ENCODE measurements around the gene MYLK.
A peak's percentile ranks its signal among the peaks of the same experiment; 100 is the strongest.

The MYLK gene

DNA sequence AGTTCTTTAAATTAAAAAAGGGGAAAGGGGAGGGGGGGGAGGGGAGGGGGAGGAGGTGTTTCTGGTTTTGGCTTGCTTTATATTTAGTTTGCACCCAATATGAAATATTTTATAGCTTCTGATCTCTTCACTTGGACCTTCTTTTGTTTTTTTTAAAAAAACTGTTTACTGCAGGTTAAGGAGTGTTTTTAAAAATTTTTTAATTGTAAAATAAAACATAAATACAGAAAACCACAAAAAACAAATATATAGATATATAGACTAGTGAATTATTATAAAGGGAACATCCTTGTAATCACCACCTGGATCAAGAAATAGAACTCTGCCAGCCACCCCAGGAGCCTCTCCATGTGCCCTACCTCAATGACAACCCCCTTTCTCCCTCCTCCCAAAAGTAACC lies 861 bp upstream of the MYLK start:
- DNase-seq (ENCODE audit: low read depth in 2 of 2) = no peak
- H3K4me3 ChIP-seq (replicated peaks in 1 of 2; ENCODE audit: low read depth in 2 of 2, low read length in 2 of 2) = no peak overlapping the region
- TF ChIP-seq, protein P1, sequence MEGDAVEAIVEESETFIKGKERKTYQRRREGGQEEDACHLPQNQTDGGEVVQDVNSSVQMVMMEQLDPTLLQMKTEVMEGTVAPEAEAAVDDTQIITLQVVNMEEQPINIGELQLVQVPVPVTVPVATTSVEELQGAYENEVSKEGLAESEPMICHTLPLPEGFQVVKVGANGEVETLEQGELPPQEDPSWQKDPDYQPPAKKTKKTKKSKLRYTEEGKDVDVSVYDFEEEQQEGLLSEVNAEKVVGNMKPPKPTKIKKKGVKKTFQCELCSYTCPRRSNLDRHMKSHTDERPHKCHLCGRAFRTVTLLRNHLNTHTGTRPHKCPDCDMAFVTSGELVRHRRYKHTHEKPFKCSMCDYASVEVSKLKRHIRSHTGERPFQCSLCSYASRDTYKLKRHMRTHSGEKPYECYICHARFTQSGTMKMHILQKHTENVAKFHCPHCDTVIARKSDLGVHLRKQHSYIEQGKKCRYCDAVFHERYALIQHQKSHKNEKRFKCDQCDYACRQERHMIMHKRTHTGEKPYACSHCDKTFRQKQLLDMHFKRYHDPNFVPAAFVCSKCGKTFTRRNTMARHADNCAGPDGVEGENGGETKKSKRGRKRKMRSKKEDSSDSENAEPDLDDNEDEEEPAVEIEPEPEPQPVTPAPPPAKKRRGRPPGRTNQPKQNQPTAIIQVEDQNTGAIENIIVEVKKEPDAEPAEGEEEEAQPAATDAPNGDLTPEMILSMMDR (IDR thresholded peaks at IDR 0.05; ENCODE audit: low read depth, low read length) = no peak

DNA sequence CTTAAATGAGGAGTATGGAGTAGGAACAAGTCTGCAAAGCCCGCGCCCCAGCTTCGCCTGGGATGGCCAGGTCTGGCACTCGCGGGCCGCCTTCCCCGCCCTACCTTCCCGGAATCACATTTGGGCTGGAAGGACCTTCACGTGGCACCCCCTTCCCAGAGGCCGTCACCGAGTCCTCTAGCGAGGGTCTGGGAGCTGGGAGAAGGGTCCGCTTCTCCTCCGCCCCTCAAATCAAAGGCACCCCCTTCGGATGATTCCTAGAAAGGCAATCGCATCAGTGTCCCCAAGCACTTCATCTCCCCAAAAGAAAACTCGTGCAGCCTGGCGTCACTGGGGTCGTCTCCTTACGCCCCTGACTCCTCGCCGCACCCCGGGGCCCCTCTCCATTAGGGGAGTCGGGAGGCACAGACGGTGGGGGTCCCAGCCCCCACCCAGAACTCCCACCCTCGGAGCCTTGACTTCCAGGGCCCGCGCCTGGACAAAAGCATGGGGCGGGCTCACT lies 380 bp downstream of the MYLK start:
- DNase-seq (ENCODE audit: low read depth in 2 of 2) = peak in 1 of 2 donors; percentile 13
- H3K4me3 ChIP-seq (replicated peaks in 1 of 2; ENCODE audit: low read depth in 2 of 2, low read length in 2 of 2) = peak overlapping the region; percentile 49 to 52
- TF ChIP-seq, protein P1 (IDR thresholded peaks at IDR 0.05; ENCODE audit: low read depth, low read length) = no peak

DNA sequence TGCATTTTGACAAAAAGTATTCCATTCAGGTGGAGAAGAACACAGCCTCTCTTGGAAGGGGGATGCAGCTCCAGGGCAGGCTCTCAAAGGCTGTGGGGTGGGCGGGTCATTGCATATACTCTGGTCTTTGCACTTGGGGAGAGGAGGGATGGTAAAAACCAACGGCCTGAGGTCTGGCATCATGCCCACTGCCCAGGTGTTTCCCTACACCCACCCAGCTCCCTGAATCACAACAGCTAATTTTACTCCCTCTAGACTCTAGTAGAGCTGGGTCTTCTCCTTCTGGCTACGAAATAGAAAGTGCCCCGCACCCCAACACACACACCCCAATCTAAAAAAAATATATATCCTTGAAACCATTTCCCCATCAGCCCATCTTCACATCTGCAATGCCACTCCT lies 1.0 kb downstream of the MYLK start:
- DNase-seq (ENCODE audit: low read depth in 2 of 2) = no peak
- TF ChIP-seq, protein P1 (IDR thresholded peaks at IDR 0.05; ENCODE audit: low read depth, low read length) = no peak
- H3K4me3 ChIP-seq (replicated peaks in 1 of 2; ENCODE audit: low read depth in 2 of 2, low read length in 2 of 2) = peak overlapping the region in 1 of 2 donors; percentile 52

DNA sequence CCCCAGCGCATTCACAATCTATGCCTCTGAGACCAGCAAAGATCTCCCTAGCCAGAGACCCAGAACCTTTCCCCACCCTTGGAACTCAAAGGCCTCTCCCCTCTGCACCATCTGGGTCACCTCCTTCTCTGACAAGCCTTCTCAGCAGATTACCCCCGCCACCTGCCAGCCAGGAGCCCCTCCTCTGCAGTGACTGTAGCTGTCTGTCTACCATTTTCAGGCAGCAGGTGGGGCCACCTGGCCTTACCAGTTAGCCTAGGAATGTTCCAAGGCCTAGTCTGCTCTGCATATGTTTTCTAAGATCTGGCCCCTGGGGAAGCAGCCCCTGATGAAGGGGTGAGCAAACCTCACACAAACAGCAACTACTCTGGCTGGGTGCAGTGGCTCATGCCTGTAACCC lies 2.4 kb downstream of the MYLK start:
- no peak overlapping the region for H3K4me3 ChIP-seq (replicated peaks in 1 of 2; ENCODE audit: low read depth in 2 of 2, low read length in 2 of 2)
- no peak for DNase-seq (ENCODE audit: low read depth in 2 of 2)
- TF ChIP-seq, protein P1 (IDR thresholded peaks at IDR 0.05; ENCODE audit: low read depth, low read length) = no peak

DNA sequence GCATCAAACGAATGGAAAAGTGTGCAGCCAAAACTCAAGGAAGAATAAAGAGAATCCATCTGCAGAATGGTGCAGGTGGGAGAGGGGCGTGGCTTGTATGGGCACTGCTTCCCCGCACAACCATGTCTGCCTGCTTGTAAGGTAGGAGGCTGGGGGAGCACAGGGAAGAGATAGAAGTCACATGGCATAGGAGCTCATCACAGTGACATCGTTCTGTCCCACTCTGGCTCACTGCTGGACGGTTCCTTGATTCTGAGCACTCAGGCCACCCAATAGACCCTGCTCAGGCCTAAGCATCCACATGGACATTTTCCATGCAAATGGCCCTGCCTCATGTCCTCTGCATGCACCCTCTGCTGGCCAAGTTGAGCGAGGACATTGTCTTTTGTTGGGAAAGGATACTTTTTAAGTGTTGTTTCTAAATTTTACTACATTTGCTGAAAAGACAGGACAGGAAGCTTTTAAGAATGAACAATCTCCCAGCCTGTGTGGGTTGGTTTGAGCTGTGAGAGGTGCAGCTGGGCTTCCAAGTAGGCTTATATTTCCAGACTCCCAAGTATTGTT lies 3.1 kb downstream of the MYLK start:
- DNase-seq (ENCODE audit: low read depth in 2 of 2) = peak; percentile 60 to 65
- TF ChIP-seq, protein P1 (IDR thresholded peaks at IDR 0.05; ENCODE audit: low read depth, low read length) = peak; percentile 74
- H3K4me3 ChIP-seq (replicated peaks in 1 of 2; ENCODE audit: low read depth in 2 of 2, low read length in 2 of 2) = no peak overlapping the region

DNA sequence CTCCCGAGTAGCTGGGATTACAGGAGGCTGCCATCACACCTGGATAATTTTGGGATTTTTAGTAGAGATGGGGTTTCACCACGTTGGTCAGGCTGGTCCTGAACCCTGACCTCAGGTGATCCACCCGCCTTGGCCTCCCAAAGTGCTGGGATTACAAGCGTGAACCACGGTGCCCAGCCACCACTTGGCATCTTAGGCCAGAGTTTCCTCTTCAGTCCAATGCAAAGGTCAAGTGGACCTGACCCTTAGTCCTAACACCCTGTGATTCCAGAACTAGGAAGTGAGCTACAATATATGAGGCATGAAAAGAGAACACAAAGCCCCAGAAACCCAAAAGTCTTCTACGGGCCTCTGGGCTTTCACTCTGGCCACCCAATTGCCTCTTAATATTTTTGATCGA lies 5.3 kb downstream of the MYLK start:
- H3K4me3 ChIP-seq (replicated peaks in 1 of 2; ENCODE audit: low read depth in 2 of 2, low read length in 2 of 2) = no peak overlapping the region
- DNase-seq (ENCODE audit: low read depth in 2 of 2) = no peak
- TF ChIP-seq, protein P1 (IDR thresholded peaks at IDR 0.05; ENCODE audit: low read depth, low read length) = no peak

DNA sequence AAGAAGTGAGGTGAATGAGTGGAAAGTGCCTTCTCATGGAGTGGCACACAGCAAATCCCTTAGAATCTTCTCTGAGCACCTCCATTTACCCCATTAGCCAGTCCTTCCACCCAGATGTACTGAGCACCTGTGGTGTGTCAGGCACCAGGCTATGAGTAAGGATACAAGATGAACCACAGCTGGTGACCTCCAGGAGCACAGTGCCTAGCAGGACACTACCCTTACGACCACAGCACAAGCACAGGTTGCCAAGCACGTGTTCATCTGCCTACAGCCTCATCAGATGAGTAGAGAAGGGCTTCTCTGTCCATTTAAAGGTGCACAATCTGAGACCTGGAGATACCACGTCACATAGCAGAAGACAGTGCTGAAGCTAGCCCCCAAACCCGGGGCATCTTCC lies 6.2 kb downstream of the MYLK start:
- H3K4me3 ChIP-seq (replicated peaks in 1 of 2; ENCODE audit: low read depth in 2 of 2, low read length in 2 of 2) = no peak overlapping the region
- TF ChIP-seq, protein P1 (IDR thresholded peaks at IDR 0.05; ENCODE audit: low read depth, low read length) = no peak
- DNase-seq (ENCODE audit: low read depth in 2 of 2) = no peak

Measured in cardiac fibroblast (primary cell).